ENCODE data around the gene PMF1. TPM values are rescaled to one million over a fixed set of nuclear protein-coding genes. Genes with fewer than 3 reads are reported as not detected.

Gene PMF1
- total RNA-seq, 2 experiments from 2014 or later: 79.7 to 82.9 TPM

GRCh38 chr1:156247460-156248322 is 34.9 kb downstream of the PMF1 start, which contains the start of gene PAQR6:
TSS of gene PAQR6 (minus strand) at chr1:156248056. CDS start at chr1:156246731, 1,325 bp downstream.
- ChIA-PET CTCF (interaction anchor here (1.3 kb wide), 1 partner anchor 23 kb away, joined by 3 read pairs; no protein-coding TSS in a partner anchor), POLR2A (interaction anchor here (0.5 to 0.6 kb wide), 3 partner anchors 20 to 484 kb away, joined by 4 to 5 read pairs (median 4); no protein-coding TSS in a partner anchor)

- POLR2A ChIA-PET: interaction anchor here (0.6 kb wide), 1 partner anchor 25 kb away, joined by 4 read pairs; no protein-coding TSS in a partner anchor
- CTCF ChIA-PET: interaction anchor here (1.3 kb wide), 1 partner anchor 24 kb away, joined by 3 read pairs; no protein-coding TSS in a partner anchor
These were observed 35.5 kb downstream of the PMF1 start for GRCh38 chr1:156248323-156248683.

- CTCF ChIA-PET: no interaction called here
- POLR2A ChIA-PET: interaction anchor here (0.6 kb wide), 1 partner anchor 26 kb away, joined by 5 read pairs; no protein-coding TSS in a partner anchor
These were observed 36.8 kb downstream of the PMF1 start for GRCh38 chr1:156249593-156249992.

- POLR2A ChIA-PET: no interaction called here
- CTCF ChIA-PET: interaction anchor here (1.1 to 1.5 kb wide), 2 partner anchors 31 to 106 kb away, joined by 3 to 4 read pairs; partner anchors contain the start of gene SMG5
These were observed 38.7 kb downstream of the PMF1 start for GRCh38 chr1:156251527-156251926.

GRCh38 chr1:156253634-156254033 is 40.8 kb downstream of the PMF1 start:
- ChIA-PET CTCF (interaction anchor here (0.6 kb wide), 1 partner anchor 47 kb away, joined by 3 read pairs; no protein-coding TSS in a partner anchor), POLR2A (no interaction called here)

GRCh38 chr1:156257711-156258110 is 44.9 kb downstream of the PMF1 start:
- ChIA-PET CTCF (no interaction called here), POLR2A (interaction anchor here (0.5 kb wide), 1 partner anchor 60 kb away, joined by 6 read pairs; no protein-coding TSS in a partner anchor)

- ChIA-PET CTCF (interaction anchor here (2.1 kb wide), 1 partner anchor 33 kb away, joined by 5 read pairs; no protein-coding TSS in a partner anchor), POLR2A (no interaction called here)
These were observed 46.1 kb downstream of the PMF1 start for GRCh38 chr1:156258859-156259258.

- POLR2A ChIA-PET: no interaction called here
- CTCF ChIA-PET: interaction anchor here (1.1 to 2.1 kb wide), 2 partner anchors 34 to 157 kb away, joined by 3 to 5 read pairs; no protein-coding TSS in a partner anchor
These were observed 47.0 kb downstream of the PMF1 start for GRCh38 chr1:156259805-156260204.

GRCh38 chr1:156260896-156261295 is 48.1 kb downstream of the PMF1 start:
- POLR2A ChIA-PET: interaction anchor here (0.5 kb wide), 1 partner anchor 17 kb away, joined by 7 read pairs; no protein-coding TSS in a partner anchor
- CTCF ChIA-PET: no interaction called here

GRCh38 chr1:156262461-156263287 is 49.9 kb downstream of the PMF1 start:
- ChIA-PET POLR2A (interaction anchor here (0.6 to 0.9 kb wide), 2 partner anchors 11 to 17 kb away, joined by 3 read pairs; no protein-coding TSS in a partner anchor), CTCF (interaction anchor here (0.7 to 0.9 kb wide), 2 partner anchors 84 to 196 kb away, joined by 3 read pairs; no protein-coding TSS in a partner anchor)

- ChIA-PET CTCF (interaction anchor here (0.9 to 1.4 kb wide), 2 partner anchors 21 to 197 kb away, joined by 3 read pairs; partner anchors contain the start of gene TMEM79), POLR2A (interaction anchor here (0.9 kb wide), 1 partner anchor 18 kb away, joined by 3 read pairs; no protein-coding TSS in a partner anchor)
These were observed 50.5 kb downstream of the PMF1 start for GRCh38 chr1:156263288-156263655.

GRCh38 chr1:156266051-156266450 is 53.2 kb downstream of the PMF1 start:
- POLR2A ChIA-PET: no interaction called here
- CTCF ChIA-PET: no interaction called here

- CTCF ChIA-PET: no interaction called here
These were observed 55.5 kb downstream of the PMF1 start for GRCh38 chr1:156268336-156268735.

GRCh38 chr1:156270314-156270713 is 57.5 kb downstream of the PMF1 start:
- CTCF ChIA-PET: no interaction called here
- POLR2A ChIA-PET: no interaction called here

More at GRCh38 chr1:156268336-156268735, 55.5 kb downstream of the PMF1 start:
- POLR2A ChIA-PET: no interaction called here

- ChIA-PET CTCF (no interaction called here), POLR2A (no interaction called here)
These were observed 63.7 kb downstream of the PMF1 start for GRCh38 chr1:156276532-156276931.

- CTCF ChIA-PET: no interaction called here
- POLR2A ChIA-PET: no interaction called here
These were observed 64.2 kb downstream of the PMF1 start for GRCh38 chr1:156276966-156277381.

- POLR2A ChIA-PET: interaction anchor here (0.5 to 0.6 kb wide), 3 partner anchors 13 to 174 kb away, joined by 3 to 10 read pairs (median 3); no protein-coding TSS in a partner anchor
- CTCF ChIA-PET: interaction anchor here (1.3 to 1.5 kb wide), 2 partner anchors 39 to 134 kb away, joined by 3 to 4 read pairs; no protein-coding TSS in a partner anchor
These were observed 67.0 kb downstream of the PMF1 start for GRCh38 chr1:156279837-156280236.

- CTCF ChIA-PET: interaction anchor here (1.0 to 2.6 kb wide), 9 partner anchors 13 to 185 kb away, joined by 3 to 9 read pairs (median 4); partner anchors contain the start of gene GLMP
- POLR2A ChIA-PET: interaction anchor here (1.3 to 1.9 kb wide), 3 partner anchors 14 to 165 kb away, joined by 3 to 8 read pairs (median 3); partner anchors contain the start of genes CCT3, GLMP and TSACC
These were observed 68.5 kb downstream of the PMF1 start for GRCh38 chr1:156281281-156281680.

Measured in activated CD8-positive, alpha-beta memory T cell treated with anti-CD3 and anti-CD28 coated beads for 36 hours (primary cell).